Keratinocyte (primary cell): Measurements from ENCODE around the gene RNLS.

ENCODE experiments used
- CTCF ChIP-seq, 3 experiments: IDR thresholded peaks in 1 of 3; conservative IDR thresholded peaks in 1 of 3; optimal IDR thresholded peaks in 1 of 3; 2 replicates in 2 of 3; 3 replicates in 1 of 3; pipeline versions ENCODE3 to v1.5.1; 2011; ENCODE audit warnings: low read length in 3 of 3, mild to moderate bottlenecking in 3 of 3, moderate library complexity in 2 of 3, control low read depth in 1 of 3, inconsistent platforms in 1 of 3; ENCODE audit not compliant: insufficient read depth in 2 of 3; ENCODE audit errors: extremely low read depth in 1 of 3
- EZH2 ChIP-seq: IDR thresholded peaks from one replicate; pipeline ENCODE4 v1.6.1; 2012; ENCODE audit warnings: inconsistent platforms, mild to moderate bottlenecking, low read length, moderate library complexity

- no peak for TF ChIP-seq EZH2
- no peak for TF ChIP-seq CTCF (optimal IDR thresholded peaks at IDR 0.05 in 1 of 3, IDR thresholded peaks at IDR 0.05 in 1 of 3, conservative IDR thresholded peaks at IDR 0.05 in 1 of 3; ENCODE audit: extremely low read depth in 1 of 3, insufficient read depth in 2 of 3, low read length in 3 of 3)
These were observed 117.4 kb downstream of the RNLS start for GRCh38 chr10:88465765-88466164.
